Limb (tissue), 2 donors: ENCODE measurements around the gene AKAP14.
A peak's percentile ranks its signal among the peaks of the same experiment; 100 is the strongest.
"Not testable (repeated sequence)": the region's sequence is repeated elsewhere in the genome, so short reads cannot be mapped to it uniquely, and the experiment has no call there.

Experiments used
- DNase-seq, 2 donors: peaks; one replicate each; pipeline ENCODE4 v3.0.0-alpha.2; 2016; ENCODE audit errors: extremely low spot score in 2 of 2

Gene AKAP14

GRCh38 chrX:119895843-119896326 is at the start of gene AKAP14:
Gene AKAP14, plus strand, starts transcription at chrX:119895893. Its CDS starts 7,331 bp downstream, at chrX:119903224.
- no peak for DNase-seq

DNA sequence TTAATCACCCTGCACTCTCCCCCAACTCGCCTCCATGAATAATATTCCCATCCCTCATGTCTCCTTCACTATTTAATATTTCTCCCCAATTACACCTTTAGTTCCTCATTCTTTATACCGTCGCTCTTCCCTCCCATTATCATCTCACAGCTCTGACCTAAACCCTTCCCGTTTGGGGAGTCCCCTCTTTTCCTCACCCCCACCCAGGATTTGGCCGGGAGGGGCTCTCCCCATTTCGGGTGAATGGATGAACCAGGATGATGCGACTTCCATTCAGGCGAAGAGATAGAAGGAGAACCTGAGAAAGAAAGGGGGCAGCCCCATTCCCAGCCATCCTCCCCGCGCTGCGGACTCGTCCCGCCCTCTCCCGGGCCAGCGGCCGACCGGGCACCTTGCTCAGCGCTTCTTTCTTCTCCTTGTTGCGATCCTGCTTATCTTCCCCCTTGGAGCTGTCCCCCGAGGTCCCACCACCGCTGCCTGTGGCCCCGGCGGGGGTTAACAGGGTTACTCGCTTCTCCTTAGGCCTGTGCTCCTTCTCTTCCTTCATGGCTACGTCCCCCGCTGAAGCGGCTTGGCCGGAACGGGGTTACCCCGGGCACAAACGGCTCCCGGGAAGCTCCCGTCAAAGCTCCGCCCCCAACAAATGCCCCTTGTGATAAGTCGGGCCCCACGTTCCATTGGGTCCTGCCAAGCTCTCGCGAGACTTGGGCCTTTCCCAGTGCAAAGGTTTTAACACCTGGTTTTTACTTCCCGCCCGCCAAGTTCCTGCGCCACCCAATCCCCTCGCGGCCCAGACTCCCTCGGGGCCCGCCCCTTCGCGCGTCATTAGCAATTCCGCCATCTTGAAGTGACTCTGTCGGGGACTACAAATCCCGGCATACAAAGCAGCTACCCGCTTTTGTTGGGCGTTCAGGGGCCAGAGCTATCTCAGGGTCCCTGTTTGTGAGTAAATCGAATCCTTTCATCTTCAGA is 43.0 kb upstream of the AKAP14 start, which contains the start of gene UPF3B:
TSS of gene UPF3B (minus strand) at position 582 of the 972 bp plus-strand sequence. CDS start at position 547, 35 bp downstream.
- peak; percentile 86 to 94 for DNase-seq

- DNase-seq, result peak in 1 of 2 donors; percentile 23
These were observed 42.2 kb upstream of the AKAP14 start for GRCh38 chrX:119853444-119853843.

DNA sequence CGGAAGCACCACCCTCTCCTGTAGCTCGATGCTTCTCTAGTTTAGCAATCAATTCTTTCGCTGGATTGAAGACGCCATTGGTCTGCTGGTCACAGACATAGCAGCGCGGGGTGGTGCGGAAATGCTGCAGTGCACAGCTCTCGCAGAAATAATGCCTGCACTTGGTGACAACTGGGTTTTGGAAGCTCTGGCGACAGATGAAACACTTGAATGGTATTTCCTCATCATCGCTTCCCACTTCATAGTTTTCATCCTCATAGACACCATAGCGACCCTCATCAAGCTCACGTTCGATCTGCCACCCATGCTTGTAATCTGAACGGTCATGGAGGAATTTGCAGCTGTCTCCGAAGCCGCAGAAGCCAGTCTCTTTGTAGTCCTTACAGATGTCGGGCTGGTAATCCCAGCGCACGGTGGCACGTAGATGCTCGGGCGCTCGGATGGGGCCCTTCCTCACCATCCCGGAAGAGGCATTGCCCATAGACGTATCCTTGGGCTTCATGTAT is 25.0 kb upstream of the AKAP14 start:
- peak in 1 of 2 donors; percentile 33 for DNase-seq

DNA sequence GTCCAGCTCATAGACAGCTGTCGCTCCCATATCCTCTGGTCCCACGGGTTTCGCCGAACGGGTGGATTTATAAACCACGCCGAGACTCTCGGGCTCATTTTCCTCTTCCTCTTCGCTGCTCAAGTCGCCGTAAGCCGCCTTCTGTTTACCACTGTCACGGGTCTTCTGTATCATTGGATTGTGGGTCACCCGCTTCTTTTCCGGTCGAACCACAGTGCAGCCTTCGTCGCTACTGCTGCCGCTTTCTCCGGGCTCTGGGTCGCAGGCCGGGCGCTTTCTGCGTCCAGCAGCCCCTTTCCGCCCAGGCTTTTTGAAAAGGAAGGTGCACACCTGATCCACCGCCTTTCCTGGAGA is 24.5 kb upstream of the AKAP14 start:
- DNase-seq, result no peak

GRCh38 chrX:119871599-119872395 is 23.9 kb upstream of the AKAP14 start, which contains the start of the genes NDUFA1 and RNF113A:
Gene NDUFA1, plus strand, starts transcription at chrX:119871832. Its CDS starts 80 bp downstream, at chrX:119871912.
Gene RNF113A, minus strand, starts transcription at chrX:119871733. Its CDS starts 120 bp downstream, at chrX:119871613.
- DNase-seq, result peak; percentile 78 to 81

DNA sequence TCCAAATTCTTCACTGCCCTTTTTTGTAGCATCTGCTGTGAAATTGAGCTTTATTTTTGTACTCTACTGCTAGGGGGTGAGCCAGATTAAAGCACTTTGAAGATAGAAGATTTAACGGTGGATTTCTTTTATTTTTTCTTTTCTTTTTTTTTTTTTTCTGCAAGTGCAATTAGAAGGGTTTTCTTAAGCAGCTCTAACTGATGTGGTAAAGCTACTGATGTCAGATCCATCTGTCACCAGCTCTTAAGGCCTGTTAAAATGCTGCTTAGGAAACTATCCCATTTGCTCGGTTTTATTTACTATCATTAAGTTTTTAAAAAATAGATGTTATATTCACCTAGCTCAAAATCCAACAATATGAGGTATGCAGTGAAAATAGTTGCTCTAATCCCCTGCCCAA is 17.0 kb upstream of the AKAP14 start:
- DNase-seq, result no peak

DNA sequence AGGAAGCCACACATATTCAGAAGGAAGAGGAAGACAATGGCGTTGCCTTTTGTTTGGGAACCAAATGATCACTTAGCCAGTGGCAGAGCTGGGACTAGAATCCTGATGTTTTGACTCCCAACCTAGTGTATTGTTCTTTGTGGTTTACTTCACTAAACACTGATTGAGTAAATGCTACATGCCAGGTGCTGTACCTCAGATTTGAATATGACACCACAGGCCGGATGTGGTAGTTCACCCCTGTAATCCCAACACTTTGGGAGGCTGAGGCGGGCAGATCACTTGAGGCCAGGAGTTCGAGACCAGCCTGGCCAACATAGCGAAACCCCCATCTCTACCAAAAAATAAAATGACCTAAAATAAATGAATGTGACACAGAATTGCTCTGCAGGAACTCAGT is 15.6 kb upstream of the AKAP14 start:
- DNase-seq, result no peak

GRCh38 chrX:119880552-119881437 is 14.9 kb upstream of the AKAP14 start:
- peak in 1 of 2 donors; percentile 37 for DNase-seq

- DNase-seq, result no peak
These were observed 9.9 kb upstream of the AKAP14 start for GRCh38 chrX:119885554-119886428.

GRCh38 chrX:119887721-119888425 is 7.8 kb upstream of the AKAP14 start:
- DNase-seq, result peak in 1 of 2 donors; percentile 56

DNA sequence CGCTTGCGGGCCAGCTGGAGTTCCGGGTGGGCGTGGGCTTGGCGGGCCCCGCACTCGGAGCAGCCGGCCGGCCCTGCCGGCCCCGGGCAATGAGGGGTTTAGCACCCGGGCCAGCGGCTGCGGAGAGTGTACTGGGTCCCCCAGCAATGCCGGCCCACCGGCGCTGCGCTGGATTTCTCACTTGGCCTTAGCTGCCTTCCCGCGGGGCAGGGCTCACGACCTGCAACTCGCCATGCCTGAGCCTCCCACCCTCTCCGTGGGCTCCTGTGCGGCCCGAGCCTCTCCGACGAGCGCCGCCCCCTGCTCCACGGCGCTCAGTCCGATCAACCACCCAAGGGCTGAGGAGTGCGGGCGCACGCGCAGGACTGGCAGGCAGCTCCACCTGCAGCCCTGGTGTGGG is 5.1 kb upstream of the AKAP14 start:
- not testable (repeated sequence) for DNase-seq

DNA sequence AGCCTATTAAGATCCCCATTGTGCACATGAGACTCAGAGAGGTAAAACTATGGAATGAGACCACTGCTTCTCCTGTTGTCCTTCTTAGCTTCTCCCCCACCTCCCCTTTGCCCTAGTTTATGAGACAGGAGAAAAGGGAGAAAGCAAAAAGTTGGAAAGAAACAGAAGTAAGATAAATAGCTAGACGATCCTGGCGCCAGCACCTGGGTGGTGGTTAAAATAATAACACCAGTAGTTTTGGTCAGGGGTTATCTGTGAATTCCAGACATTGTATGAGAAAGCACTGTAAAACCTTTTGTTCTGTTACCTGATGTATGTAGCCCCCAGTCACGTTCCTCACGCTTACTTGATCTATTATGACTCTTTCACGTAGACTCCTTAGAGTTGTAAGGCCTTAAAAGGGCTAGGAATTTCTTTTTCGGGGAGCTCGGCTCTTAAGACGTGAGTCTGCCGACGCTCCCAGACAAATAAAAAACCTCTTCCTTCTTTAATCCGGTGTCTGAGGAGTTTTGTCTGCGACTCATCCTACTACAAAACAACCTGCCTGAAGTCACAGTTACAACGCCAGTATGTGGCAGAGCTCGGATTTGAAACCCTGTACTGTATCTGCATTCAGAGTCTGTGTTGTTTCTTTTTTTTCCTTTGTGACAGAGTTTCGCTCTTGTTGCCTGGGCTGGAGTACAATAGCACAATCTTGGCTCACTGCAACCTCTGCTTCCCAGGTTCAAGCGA is 3.6 kb upstream of the AKAP14 start:
- DNase-seq, result not testable (repeated sequence)

- no peak for DNase-seq
These were observed 3.4 kb downstream of the AKAP14 start for GRCh38 chrX:119899125-119899524.

GRCh38 chrX:119900976-119901375 is 5.3 kb downstream of the AKAP14 start:
- DNase-seq, result no peak

DNA sequence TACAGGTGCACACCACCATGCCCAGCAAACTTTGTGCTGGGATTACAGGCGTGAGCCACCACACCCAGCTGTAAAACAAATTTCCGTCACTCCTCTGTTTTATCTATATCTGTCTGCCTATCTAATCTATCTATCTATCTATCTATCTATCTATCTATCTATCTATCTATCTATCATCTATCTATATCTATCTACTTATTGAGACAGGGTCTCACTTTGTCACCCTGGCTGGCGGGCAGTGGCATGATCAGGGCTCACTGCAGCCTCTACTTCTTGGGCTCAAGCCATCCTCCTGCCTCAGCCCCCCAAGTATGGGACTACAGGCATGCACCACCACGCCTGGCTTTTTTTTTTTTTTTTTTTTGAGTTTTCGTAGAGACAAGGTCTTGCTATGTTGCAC is 20.6 kb downstream of the AKAP14 start:
- no peak for DNase-seq

DNA sequence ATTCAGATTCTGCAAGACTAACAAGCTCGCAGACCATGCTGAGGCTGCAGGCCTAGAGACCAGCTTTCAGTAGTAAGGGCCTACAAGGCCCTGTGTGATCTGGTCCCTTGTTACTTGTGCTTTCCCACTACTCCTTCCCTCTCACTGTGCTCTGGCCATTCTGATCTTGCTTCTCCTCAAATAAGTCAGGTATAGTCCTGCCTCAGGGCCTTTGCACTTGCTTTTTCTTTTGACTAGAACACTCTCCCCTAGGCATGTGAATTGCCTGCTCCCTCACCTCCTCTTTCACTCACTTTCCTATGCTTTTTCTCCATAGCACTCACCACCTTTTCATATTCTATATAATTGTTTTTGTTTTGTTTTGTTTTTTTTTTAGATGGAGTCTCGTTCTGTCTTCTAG is 22.2 kb downstream of the AKAP14 start:
- DNase-seq, result no peak
